Mucosa of descending colon (tissue), 3 donors: ENCODE results near the gene TNFRSF12A. TPM values are rescaled to one million over a fixed set of nuclear protein-coding genes. Genes with fewer than 3 reads are reported as not detected.

Experiments
- ATAC-seq: fragments of 200-7000 bp; cut with Tn5 transposase; one replicate; pipeline ENCODE4 v1.9.1; 2020; ENCODE audit warnings: mild to moderate bottlenecking, moderate library complexity
- DNase-seq, 3 donors: peaks; one replicate each; pipeline ENCODE4 v3.0.0-alpha.2; 2020
- H3K36me3 ChIP-seq: fragments of 200-600 bp; one replicate; pipeline ENCODE4 v1.8.0; 2021; ENCODE audit warnings: low read depth, mild to moderate bottlenecking
- H3K4me1 ChIP-seq: fragments of 200-600 bp; one replicate; pipeline ENCODE4 v1.8.0; 2021; ENCODE audit warnings: low read depth, mild to moderate bottlenecking
- H3K4me3 ChIP-seq: fragments of 200-600 bp; one replicate; pipeline ENCODE4 v1.8.0; 2021; ENCODE audit warnings: mild to moderate bottlenecking
- H3K9me3 ChIP-seq: fragments of 200-600 bp; one replicate; pipeline ENCODE4 v1.8.0; 2021; ENCODE audit warnings: mild to moderate bottlenecking
- intact Hi-C, 2 donors: fragments of 100-400 bp; cut with DNase I in 1 of 2; cut with micrococcal nuclease in 1 of 2; formaldehyde crosslinking; loops; one replicate each; pipeline versions ENCODE4 v1.11.0 to v1.11.1; 2022; cut with DNase I, micrococcal nuclease
- total RNA-seq, 3 donors: library from RNA; stranded (reverse); fragmentation: NEBNext Ultra II Directional in 2 of 3; extraction: Animal tissue kit (Norgen Biotek cat#: 25700) in 2 of 3; gene quantifications; one replicate each; pipeline versions ENCODE4 v1.2.1 to v1.2.4, GENCODE V29; 2021 to 2023
- TF ChIP-seq, protein P1 (sequence below): fragments of 200-600 bp; IDR thresholded peaks from one replicate; pipeline ENCODE4 v1.8.0; 2022; ENCODE audit warnings: antibody characterized with exemption, mild to moderate bottlenecking
- donor health status: DM: no; HTN: no; CAD: no; lungs with moderate emphysema.
- donor health status: DM: no; HTN: no; CAD: no.
- donor health status: DM: no; HTN: yes; CAD: no.

The TNFRSF12A gene
- total RNA-seq, 3 donors from 2014 or later = 5.4 to 8.6 (median 6.7) TPM

DNA sequence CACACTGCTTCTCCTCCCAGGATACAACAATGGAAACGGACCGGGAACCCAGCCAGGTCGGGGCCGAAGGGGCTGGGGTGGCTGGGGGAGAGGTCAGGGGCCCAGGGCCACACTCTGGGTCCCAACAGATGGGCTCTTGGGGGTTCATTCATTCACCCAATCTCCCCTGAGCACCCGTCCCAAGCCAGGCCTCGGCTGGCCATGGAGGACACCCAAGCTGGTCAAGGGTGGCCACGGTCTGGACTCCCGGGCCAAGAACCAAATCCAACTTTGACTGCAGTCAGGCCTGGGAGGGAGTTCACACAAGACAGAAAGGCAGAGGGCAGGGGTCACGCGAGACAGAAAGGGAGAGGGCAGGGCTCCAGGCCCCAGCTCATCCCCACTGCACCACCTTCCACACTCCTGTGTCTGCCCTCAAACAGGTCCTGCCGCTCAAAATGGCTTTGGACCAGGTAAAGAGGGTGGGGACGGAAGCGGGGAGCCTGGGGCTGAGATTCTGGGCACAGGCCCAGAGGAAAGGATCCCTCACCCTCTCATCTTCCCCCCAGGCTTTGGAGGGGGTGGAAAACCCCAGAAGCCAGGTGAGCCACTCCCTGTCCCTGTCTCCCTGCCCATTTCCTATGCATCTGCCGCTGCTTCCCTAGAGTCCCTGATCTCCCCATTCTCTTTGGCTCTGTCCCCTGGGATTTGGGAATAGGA is 27.6 kb upstream of the TNFRSF12A start:
- ATAC-seq (no peak), DNase-seq (no peak)
- H3K36me3 ChIP-seq = no peaks in the 10 kb centered on the region
- no peaks in the 10 kb centered on the region for H3K4me1 ChIP-seq
- intact Hi-C loops = no loop called here
- no peaks in the 10 kb centered on the region for H3K9me3 ChIP-seq
- TF ChIP-seq, protein P1, sequence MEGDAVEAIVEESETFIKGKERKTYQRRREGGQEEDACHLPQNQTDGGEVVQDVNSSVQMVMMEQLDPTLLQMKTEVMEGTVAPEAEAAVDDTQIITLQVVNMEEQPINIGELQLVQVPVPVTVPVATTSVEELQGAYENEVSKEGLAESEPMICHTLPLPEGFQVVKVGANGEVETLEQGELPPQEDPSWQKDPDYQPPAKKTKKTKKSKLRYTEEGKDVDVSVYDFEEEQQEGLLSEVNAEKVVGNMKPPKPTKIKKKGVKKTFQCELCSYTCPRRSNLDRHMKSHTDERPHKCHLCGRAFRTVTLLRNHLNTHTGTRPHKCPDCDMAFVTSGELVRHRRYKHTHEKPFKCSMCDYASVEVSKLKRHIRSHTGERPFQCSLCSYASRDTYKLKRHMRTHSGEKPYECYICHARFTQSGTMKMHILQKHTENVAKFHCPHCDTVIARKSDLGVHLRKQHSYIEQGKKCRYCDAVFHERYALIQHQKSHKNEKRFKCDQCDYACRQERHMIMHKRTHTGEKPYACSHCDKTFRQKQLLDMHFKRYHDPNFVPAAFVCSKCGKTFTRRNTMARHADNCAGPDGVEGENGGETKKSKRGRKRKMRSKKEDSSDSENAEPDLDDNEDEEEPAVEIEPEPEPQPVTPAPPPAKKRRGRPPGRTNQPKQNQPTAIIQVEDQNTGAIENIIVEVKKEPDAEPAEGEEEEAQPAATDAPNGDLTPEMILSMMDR = no peak
- H3K4me3 ChIP-seq = no peak overlapping the region

DNA sequence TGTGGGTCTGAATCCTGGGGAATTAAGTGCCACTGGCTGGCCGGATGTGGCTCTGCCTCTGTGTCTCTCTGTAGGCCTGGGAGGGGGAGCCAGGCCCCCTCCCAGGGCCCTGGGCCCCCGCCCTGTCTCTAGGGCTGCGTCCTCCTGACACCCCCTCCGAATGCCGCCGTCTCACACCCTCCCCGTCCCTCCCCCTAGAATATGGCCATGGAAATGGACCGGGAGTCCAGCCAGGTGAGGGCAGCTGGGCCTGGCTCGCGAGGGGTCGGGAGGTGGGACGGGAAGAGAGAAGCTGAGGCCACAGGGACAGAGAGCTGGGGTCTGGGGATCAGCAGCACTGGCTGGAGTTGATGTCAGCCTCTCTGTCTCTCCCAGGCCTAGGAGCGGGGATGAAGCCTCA is 23.9 kb upstream of the TNFRSF12A start:
- Histone ChIP-seq H3K4me3 (no peak overlapping the region), H3K4me1 (no peaks in the 10 kb centered on the region), H3K9me3 (no peaks in the 10 kb centered on the region), H3K36me3 (no peaks in the 10 kb centered on the region)
- ATAC-seq (no peak), DNase-seq (no peak)
- TF ChIP-seq, protein P1 = no peak
- intact Hi-C loops = no loop called here

DNA sequence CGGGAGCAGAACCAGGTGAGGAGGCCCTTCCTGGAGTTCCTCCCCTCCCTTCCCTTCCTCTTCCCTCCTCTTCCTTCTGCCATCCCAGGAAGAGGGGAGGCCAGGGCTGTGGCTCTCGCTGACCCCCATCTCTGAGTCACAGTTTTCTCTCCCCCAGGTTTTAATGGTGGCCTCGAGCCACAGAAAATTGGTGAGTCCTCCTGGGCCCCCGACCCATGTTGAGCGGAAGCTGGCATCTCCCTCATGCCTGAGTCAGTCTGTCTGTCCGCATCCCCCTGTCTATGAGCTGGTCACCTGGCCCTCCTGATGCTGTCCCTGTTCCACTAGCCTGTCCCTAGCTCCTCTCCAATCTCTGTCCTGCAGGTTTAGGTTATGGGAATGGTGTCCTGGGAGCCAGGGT is 20.2 kb upstream of the TNFRSF12A start:
- no peak for ATAC-seq
- Histone ChIP-seq H3K4me3 (no peak overlapping the region), H3K4me1 (peaks cover 6% of the 10 kb centered on the region), H3K9me3 (no peaks in the 10 kb centered on the region), H3K36me3 (no peaks in the 10 kb centered on the region)
- TF ChIP-seq, protein P1 = no peak
- no peak for DNase-seq
- intact Hi-C loops = no loop called here

DNA sequence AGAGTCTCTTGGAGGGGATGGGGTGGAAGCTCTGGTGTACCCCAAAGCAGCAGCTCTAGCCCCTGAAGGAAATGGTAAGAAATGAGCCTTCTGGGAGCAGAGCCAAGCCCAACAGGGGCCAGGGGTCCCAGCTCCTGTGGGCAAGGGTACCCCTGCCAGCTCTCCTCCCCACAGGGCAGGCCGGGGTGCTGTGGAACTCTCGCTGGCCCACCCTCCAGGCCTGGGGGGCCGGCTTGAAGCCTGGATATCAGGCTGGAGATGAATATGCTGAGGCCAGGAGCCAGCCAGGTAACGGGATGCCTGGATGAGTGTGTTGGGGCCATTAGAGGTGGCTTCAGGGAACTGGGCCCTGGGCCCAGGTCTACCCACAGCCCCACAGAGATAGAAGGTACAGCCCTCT is 19.6 kb upstream of the TNFRSF12A start:
- intact Hi-C loops = no loop called here
- no peaks in the 10 kb centered on the region for H3K36me3 ChIP-seq
- H3K4me1 ChIP-seq = peaks cover 10% of the 10 kb centered on the region
- ATAC-seq (no peak), DNase-seq (no peak)
- H3K4me3 ChIP-seq = no peak overlapping the region
- TF ChIP-seq, protein P1 = no peak
- no peaks in the 10 kb centered on the region for H3K9me3 ChIP-seq

DNA sequence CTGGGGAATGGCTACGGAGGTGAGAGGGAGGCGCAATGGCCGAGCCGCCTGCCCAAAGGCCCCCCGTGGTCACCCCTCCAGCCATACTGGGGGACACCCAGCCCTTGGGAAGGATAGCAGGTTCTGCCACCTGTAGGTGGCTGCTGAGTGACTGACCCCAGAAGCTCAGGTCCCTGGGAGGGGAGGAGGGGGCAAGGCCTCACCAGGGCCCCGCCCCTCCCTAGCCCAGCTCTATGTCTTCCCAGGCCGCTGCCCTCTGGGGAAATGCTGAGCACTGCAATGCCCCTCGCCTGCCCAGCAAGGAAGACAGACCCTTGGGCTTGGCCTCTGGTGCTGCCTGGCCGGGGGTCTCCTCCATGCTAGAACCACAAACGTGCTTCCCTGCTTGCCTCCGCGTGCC is 18.9 kb upstream of the TNFRSF12A start:
- Histone ChIP-seq H3K4me3 (no peak overlapping the region), H3K36me3 (no peaks in the 10 kb centered on the region), H3K4me1 (peaks cover 17% of the 10 kb centered on the region), H3K9me3 (no peaks in the 10 kb centered on the region)
- no peak for DNase-seq
- ATAC-seq = no peak
- TF ChIP-seq, protein P1 = no peak
- intact Hi-C loops = no loop called here
